NCI-H526 (cell line): ENCODE measurements around the gene VEGFD.
A peak's percentile ranks its signal among the peaks of the same experiment; 100 is the strongest.
"Not testable (repeated sequence)": the region's sequence is repeated elsewhere in the genome, so short reads cannot be mapped to it uniquely, and the experiment has no call there.

Experiments
- DNase-seq, 2 experiments: peaks; one replicate each; lab custom pipeline; 2025; lab: John Stamatoyannopoulos, UW

VEGFD gene

GRCh38 chrX:15305899-15306298, 78.3 kb downstream of the VEGFD start:
- not testable (repeated sequence) for DNase-seq

DNA sequence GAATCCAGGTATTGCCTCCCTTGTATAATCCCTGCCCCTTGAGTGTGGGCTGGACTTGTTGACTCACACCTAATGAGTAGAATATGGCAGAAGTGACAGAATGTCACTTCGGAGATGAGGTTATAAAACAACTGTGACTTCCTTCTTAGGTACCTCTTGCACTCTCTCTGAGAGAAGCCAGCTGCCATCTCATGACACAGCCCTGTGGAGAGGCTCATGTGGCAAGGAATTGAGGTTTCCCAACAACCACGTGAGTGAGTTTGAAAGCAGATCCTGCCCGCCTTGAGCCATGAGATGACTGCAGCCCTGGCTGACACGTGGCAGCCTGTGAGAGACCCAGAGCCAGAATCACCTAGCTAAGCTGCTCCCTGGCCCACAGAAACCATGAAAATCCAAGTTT, 82.3 kb downstream of the VEGFD start:
- no peak for DNase-seq

DNA sequence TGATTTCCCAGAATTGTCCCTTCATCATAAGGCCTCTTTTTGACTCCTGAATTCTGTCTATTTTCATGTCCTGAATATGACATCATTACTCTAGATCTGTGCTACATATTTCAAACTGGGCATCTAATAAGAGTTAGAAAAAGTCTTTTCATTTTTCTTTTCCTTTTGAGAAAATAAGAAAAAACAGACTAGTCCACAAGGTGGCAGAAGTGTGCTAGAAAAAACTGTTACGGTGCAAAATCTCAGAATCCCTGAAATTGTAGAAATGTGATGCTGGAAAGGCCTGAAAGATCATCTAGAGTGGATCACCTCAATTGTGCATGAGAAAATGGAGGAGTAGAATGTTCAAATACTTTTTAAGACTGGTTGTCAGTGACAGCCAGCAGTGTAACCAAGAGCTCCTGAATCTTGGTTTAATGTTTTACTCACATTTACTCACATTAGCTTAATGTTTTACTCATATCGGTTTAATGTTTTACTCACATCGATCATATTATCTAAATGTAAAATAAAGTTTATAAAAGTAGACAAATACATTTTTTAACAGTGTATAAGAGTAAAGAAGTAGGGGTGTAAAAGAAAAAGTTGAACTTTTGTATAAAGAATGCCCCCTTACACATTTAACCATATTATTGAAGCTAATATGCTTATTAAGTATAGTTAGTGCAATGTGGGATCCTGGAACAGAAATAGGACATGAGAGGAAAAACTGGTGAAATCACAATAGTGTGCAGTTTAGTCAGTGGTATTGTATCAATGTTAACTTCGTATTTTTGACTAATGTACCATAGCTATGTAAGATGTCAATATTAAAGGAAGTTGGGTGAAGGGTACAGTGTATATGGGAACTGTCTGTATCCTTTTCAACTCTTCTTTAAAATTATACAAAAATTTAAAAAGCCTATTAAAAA, 84.0 kb downstream of the VEGFD start:
- peak in 1 of 2 experiments; percentile 25 for DNase-seq

- no peak for DNase-seq
Measured at GRCh38 chrX:15298780-15299179, 85.4 kb downstream of the VEGFD start.

- DNase-seq = no peak
Measured at GRCh38 chrX:15298201-15298600, 86.0 kb downstream of the VEGFD start.
